Upper lobe of left lung (tissue), 4 donors: ENCODE data around the gene SFN.

Source experiments
- EP300 ChIP-seq, 4 donors: sonication (generic); formaldehyde crosslinking; IDR thresholded peaks; one replicate each; pipeline ENCODE4 v1.5.1; 2017; ENCODE audit warnings: antibody characterized with exemption in 4 of 4, control low read depth in 2 of 4
- TF ChIP-seq, protein P1 (sequence below), 6 experiments: fragments of 450-650 bp in 4 of 6; fragments of 200-600 bp in 2 of 6; sonication (generic) in 2 of 6; IDR thresholded peaks; one replicate each; pipeline ENCODE4 v1.5.1; 2016 to 2019; ENCODE audit warnings: antibody characterized with exemption in 6 of 6

DNA sequence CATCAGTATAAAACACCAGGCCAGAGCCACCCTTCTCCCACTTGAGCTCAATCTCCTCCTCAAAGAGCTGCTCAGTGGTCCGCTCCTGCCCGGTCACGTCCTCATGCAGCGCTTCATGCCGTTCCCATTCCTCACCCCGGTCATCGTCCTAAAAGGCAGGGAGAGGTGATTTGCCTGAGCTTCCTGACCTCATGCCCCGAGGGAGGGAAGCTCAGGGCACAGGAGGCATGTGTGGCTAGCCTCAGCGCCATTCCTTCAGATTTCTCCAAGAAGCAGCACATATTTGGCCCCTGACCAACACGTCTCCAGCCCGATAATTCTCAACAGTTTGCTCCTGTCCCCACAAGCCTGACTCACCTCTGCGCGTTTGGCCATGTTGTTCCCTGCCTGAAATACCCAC, 31.3 kb downstream of the SFN start:
- TF ChIP-seq, protein P1, sequence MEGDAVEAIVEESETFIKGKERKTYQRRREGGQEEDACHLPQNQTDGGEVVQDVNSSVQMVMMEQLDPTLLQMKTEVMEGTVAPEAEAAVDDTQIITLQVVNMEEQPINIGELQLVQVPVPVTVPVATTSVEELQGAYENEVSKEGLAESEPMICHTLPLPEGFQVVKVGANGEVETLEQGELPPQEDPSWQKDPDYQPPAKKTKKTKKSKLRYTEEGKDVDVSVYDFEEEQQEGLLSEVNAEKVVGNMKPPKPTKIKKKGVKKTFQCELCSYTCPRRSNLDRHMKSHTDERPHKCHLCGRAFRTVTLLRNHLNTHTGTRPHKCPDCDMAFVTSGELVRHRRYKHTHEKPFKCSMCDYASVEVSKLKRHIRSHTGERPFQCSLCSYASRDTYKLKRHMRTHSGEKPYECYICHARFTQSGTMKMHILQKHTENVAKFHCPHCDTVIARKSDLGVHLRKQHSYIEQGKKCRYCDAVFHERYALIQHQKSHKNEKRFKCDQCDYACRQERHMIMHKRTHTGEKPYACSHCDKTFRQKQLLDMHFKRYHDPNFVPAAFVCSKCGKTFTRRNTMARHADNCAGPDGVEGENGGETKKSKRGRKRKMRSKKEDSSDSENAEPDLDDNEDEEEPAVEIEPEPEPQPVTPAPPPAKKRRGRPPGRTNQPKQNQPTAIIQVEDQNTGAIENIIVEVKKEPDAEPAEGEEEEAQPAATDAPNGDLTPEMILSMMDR (IDR thresholded peaks at IDR 0.05), result no peak
- TF ChIP-seq EP300 (IDR thresholded peaks at IDR 0.05), result no peak
